IPS-20b (cell line): ENCODE data around the gene UBE3D.

ENCODE experiments used
- H3K27ac ChIP-seq: one replicate; pipeline ENCODE4 v1.5.1; 2013; ENCODE audit warnings: low read length
- H3K27me3 ChIP-seq: 2 replicates; pipeline ENCODE4 v1.6.1; 2013; ENCODE audit warnings: mild to moderate bottlenecking, low read length, inconsistent platforms; ENCODE audit not compliant: insufficient read depth
- H3K36me3 ChIP-seq: 2 replicates; pipeline ENCODE4 v1.6.1; 2013; ENCODE audit warnings: low read depth, mild to moderate bottlenecking, inconsistent platforms, low read length, moderate library complexity; ENCODE audit not compliant: insufficient read depth
- H3K4me1 ChIP-seq: 2 replicates; pipeline ENCODE4 v1.6.1; 2013; ENCODE audit warnings: mild to moderate bottlenecking, control low read depth, inconsistent platforms, low read length, moderate library complexity; ENCODE audit not compliant: insufficient read depth
- H3K4me3 ChIP-seq: 2 replicates; pipeline ENCODE4 v1.5.1; 2013; ENCODE audit warnings: mild to moderate bottlenecking, low read length, inconsistent platforms
- H3K9ac ChIP-seq: 2 replicates; pipeline ENCODE4 v1.6.1; 2013; ENCODE audit warnings: low read depth, mild to moderate bottlenecking, inconsistent platforms, low read length, moderate library complexity
- H3K9me3 ChIP-seq: 2 replicates; pipeline ENCODE4 v1.6.1; 2013; ENCODE audit warnings: mild to moderate bottlenecking, low read depth, low read length, inconsistent platforms; ENCODE audit not compliant: insufficient read depth

The UBE3D gene

DNA sequence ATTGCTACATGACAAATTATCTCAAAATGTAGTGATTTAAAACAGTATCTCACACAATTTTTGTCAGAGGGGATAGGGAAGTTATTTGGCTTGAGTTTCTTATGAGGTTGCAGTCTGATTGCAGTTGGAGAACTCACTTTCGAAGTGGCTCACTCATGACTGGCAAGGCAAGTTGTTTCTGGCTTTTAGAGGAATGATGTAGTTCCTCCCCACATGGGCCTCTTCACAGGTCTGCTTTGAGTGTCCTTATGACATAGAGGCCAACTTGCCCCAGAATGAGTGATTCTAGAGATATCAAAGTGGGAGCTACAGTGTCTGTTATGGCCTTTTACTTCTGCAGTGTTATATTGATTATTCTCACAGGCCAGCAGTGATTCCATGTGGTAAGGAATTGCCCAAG lies 8.0 kb upstream of the UBE3D start:
- no peaks in the 10 kb centered on the region for H3K9me3 ChIP-seq
- no peaks in the 10 kb centered on the region; the same call in 1 of the 2 replicates for H3K36me3 ChIP-seq
- H3K27ac ChIP-seq = no peak overlapping the region
- peaks cover 22% of the 10 kb centered on the region for H3K4me1 ChIP-seq
- H3K4me3 ChIP-seq = no peak overlapping the region
- no peak overlapping the region for H3K9ac ChIP-seq
- no peaks in the 10 kb centered on the region for H3K27me3 ChIP-seq

- Histone ChIP-seq H3K4me1 (peaks cover 19% of the 10 kb centered on the region), H3K9ac (no peak overlapping the region), H3K27me3 (no peaks in the 10 kb centered on the region), H3K4me3 (no peak overlapping the region), H3K9me3 (no peaks in the 10 kb centered on the region), H3K36me3 (no peaks in the 10 kb centered on the region; the same call in 1 of the 2 replicates), H3K27ac (no peak overlapping the region)
Measured at GRCh38 chr6:83072726-83073125, 7.1 kb upstream of the UBE3D start.

- Histone ChIP-seq H3K27ac (no peak overlapping the region), H3K36me3 (no peaks in the 10 kb centered on the region; the same call in 1 of the 2 replicates), H3K4me3 (no peak overlapping the region), H3K27me3 (no peaks in the 10 kb centered on the region), H3K9ac (no peak overlapping the region; the same call in 1 of the 2 replicates), H3K9me3 (no peaks in the 10 kb centered on the region), H3K4me1 (peaks cover 22% of the 10 kb centered on the region)
Measured at GRCh38 chr6:83071707-83072106, 6.1 kb upstream of the UBE3D start.

GRCh38 chr6:83071023-83071422 lies 5.4 kb upstream of the UBE3D start:
- H3K4me1 ChIP-seq = peaks cover 22% of the 10 kb centered on the region
- H3K36me3 ChIP-seq = no peaks in the 10 kb centered on the region
- peak overlapping the region; percentile 31; the same call in 1 of the 2 replicates for H3K9ac ChIP-seq
- H3K9me3 ChIP-seq = no peaks in the 10 kb centered on the region
- peak overlapping the region; percentile 22 for H3K27ac ChIP-seq
- no peaks in the 10 kb centered on the region for H3K27me3 ChIP-seq
- no peak overlapping the region for H3K4me3 ChIP-seq

DNA sequence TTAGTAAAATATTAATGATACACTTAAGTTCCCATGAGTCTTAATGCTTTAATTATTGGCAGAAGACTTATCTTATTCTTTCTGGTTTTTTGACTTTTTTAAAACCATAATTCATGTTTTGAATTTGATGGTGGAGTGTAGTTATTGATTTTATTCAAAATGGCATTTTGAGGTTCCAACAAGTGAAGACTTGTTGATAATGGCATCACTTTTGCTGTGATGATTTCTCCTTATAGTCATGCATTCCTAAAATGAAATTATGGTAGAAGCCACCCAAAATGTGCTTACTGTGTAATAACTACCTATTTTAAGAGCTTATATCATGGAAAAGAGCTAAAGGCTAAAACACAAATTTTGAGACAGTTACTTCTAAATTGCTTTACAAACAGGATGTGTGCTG lies 4.0 kb upstream of the UBE3D start:
- Histone ChIP-seq H3K9ac (no peak overlapping the region), H3K9me3 (no peaks in the 10 kb centered on the region), H3K4me3 (0 out of 2 replicates have a peak overlapping the region, but pooled peaks have one; percentile 84), H3K27me3 (no peaks in the 10 kb centered on the region), H3K36me3 (no peaks in the 10 kb centered on the region), H3K27ac (no peak overlapping the region), H3K4me1 (peaks cover 23% of the 10 kb centered on the region)

GRCh38 chr6:83068616-83069015 lies 3.0 kb upstream of the UBE3D start:
- Histone ChIP-seq H3K27ac (peak overlapping the region; percentile 10), H3K4me1 (peaks cover 24% of the 10 kb centered on the region)

DNA sequence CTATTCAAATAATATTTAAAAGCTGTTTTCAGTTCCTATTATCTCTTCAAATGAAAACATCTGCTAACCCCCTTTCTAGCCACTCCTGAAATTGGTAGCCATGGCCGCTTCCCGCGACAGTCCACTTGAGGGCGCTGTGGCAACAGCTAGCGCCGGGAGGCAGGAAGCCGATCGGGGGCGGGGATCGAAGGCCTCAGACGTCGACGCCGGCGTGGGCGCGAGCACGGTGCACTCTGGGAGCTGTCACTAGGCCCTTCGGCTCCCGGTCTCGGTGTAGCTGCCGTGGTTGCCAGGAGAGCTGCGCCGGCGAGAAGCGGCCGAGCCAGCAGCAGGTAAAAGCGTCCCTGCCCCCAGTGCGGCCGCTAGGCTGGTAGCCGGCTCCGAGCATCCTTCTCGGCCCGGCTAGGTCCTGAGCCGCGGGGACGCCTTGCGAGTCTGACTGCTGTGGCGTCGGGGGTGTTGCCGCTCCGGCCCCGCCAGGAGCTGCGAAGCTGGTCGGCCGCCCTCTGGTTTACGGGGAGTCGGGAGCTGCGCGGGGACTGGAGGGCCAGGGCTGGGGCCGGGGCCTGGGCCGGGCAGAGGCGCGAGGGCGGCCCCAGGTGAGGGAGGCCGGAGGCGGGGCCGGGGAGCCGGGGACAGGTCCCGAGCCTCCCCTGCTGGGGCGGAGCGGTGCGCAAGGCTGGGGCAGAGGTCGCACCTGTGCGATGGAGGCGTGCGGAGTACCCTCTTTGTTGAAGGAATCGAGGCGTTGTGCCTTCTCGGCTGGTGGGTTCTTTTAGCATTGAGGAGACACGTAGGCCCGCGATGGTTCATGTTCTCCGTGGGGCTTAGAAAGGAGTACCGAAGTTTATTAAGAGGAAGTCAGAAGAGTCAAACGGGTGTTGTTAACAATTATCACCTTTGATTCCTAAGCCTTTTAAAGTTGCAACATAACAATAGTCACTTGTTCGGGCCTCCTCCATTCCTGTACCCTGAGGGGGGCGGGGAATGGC lies 2.1 kb upstream of the UBE3D start, which contains the start of gene DOP1A:
TSS of gene DOP1A (plus strand) at position 224 of the 992 bp plus-strand sequence. CDS start 29,307 bp downstream, outside the sequence.
- peak within 1 kb of the TSS; percentile 76 for H3K9ac ChIP-seq
- no peaks in the 10 kb centered on the region for H3K27me3 ChIP-seq
- peaks cover 25% of the 10 kb centered on the region for H3K4me1 ChIP-seq
- H3K36me3 ChIP-seq = no peaks in the 10 kb centered on the region
- peak within 1 kb of the TSS; percentile 10 for H3K27ac ChIP-seq
- H3K9me3 ChIP-seq = no peaks in the 10 kb centered on the region
- H3K4me3 ChIP-seq = peak within 1 kb of the TSS; percentile 84

More at GRCh38 chr6:83068616-83069015, 3.0 kb upstream of the UBE3D start:
- Histone ChIP-seq H3K9ac (peak overlapping the region; percentile 76), H3K36me3 (no peaks in the 10 kb centered on the region), H3K27me3 (no peaks in the 10 kb centered on the region), H3K9me3 (no peaks in the 10 kb centered on the region), H3K4me3 (peak overlapping the region; percentile 84)

DNA sequence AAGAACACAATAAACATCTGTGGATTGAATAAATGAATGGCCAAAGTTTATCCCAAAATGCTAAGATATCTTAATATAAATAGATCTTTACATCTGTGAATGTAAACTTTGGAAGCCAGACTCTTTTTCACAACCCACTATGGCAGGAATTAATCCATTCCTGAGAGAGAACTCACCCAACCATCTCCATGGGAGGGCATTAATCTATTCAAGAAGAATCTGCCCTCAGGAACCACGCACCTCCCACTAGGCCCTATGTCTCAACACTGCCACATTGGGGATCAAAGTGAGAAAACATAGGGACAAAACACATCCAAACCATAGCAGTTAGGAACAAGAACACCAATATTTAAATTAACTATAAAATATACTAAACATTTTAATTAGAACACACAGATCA lies 3.4 kb downstream of the UBE3D start:
- H3K4me3 ChIP-seq = no peak overlapping the region
- H3K4me1 ChIP-seq = peaks cover 9% of the 10 kb centered on the region; the same call in 1 of the 2 replicates
- H3K9me3 ChIP-seq = no peaks in the 10 kb centered on the region
- no peak overlapping the region for H3K27ac ChIP-seq
- H3K36me3 ChIP-seq = peaks cover 31% of the 10 kb centered on the region; the same call in 1 of the 2 replicates
- H3K27me3 ChIP-seq = no peaks in the 10 kb centered on the region
- no peak overlapping the region for H3K9ac ChIP-seq

GRCh38 chr6:83061190-83061589 lies 4.5 kb downstream of the UBE3D start:
- peaks cover 42% of the 10 kb centered on the region; the same call in 1 of the 2 replicates for H3K36me3 ChIP-seq
- H3K4me1 ChIP-seq = peaks cover 8% of the 10 kb centered on the region; the same call in 1 of the 2 replicates
- no peak overlapping the region for H3K27ac ChIP-seq
- no peaks in the 10 kb centered on the region for H3K9me3 ChIP-seq
- H3K9ac ChIP-seq = no peak overlapping the region
- no peaks in the 10 kb centered on the region for H3K27me3 ChIP-seq
- no peak overlapping the region for H3K4me3 ChIP-seq

- Histone ChIP-seq H3K27me3 (no peaks in the 10 kb centered on the region), H3K9me3 (no peaks in the 10 kb centered on the region), H3K4me3 (no peak overlapping the region), H3K27ac (no peak overlapping the region), H3K9ac (no peak overlapping the region), H3K4me1 (peaks cover 5% of the 10 kb centered on the region; the same call in 1 of the 2 replicates), H3K36me3 (peaks cover 64% of the 10 kb centered on the region)
Measured at GRCh38 chr6:83057705-83058321, 7.8 kb downstream of the UBE3D start.

DNA sequence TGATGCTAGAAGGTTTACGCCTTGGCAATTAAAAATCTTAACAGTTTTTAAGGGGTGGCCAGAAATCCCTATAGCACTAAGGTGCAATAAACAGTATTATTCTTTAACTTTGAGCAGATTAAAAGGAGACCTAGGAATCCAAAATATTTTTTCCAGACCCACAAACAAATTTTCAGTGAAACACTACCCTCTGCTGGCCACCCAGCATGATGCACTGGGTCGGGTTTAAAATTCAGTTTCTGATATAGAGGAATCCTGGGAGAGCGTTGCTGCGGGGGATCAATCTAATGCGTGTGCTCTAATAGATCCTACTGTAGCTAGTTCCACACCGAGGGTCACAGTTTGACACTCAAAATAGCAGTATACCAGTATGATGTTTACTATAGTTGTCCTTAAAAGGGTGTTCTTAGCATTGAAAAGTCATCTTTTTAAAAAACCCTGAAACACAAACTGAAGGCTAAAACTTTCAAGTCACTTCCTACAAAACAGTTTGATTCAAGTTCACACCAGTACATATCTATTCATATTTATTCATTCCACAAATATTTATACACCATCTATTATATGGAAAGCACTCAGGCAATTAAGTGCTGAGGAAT lies 10.2 kb downstream of the UBE3D start:
- no peaks in the 10 kb centered on the region for H3K27me3 ChIP-seq
- H3K4me1 ChIP-seq = peaks cover 10% of the 10 kb centered on the region; the same call in 1 of the 2 replicates
- no peak overlapping the region for H3K27ac ChIP-seq
- H3K9me3 ChIP-seq = no peaks in the 10 kb centered on the region
- no peak overlapping the region for H3K9ac ChIP-seq
- no peak overlapping the region for H3K4me3 ChIP-seq
- H3K36me3 ChIP-seq = peaks cover 77% of the 10 kb centered on the region
